ENCODE data around the gene TEC.

DNA sequence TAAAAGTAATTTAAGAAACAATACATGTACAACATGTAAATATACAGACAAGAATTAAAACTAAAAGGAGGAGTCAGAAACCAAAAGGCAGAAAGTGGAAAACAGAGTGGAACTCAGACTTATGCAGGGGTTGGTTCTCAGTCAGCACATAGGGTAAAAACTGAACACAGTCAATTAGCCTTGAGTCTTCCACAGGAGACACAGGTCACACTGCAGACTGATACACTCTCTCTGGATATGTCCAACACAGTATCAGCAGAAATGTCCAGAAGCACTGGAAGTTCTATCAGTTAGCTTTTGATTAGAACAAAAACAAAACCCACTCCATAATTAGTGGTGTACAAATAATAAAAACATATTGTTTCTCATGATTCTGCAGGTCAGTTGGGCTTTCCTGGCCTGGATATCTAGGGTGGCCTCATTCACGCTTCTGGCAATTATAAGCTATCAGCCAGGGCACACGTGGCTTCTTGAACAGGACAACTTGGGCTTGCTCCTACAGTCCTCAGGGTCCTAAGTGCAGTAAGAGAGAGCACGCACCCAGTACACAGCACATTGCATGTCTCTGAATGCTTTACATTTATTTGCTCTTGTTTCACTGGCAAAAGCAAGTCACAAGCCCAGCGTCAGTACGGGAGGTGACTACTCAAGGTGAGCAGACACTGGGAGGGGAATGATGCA lies 21.6 kb downstream of the TEC start:
- TF ChIP-seq, protein P1, sequence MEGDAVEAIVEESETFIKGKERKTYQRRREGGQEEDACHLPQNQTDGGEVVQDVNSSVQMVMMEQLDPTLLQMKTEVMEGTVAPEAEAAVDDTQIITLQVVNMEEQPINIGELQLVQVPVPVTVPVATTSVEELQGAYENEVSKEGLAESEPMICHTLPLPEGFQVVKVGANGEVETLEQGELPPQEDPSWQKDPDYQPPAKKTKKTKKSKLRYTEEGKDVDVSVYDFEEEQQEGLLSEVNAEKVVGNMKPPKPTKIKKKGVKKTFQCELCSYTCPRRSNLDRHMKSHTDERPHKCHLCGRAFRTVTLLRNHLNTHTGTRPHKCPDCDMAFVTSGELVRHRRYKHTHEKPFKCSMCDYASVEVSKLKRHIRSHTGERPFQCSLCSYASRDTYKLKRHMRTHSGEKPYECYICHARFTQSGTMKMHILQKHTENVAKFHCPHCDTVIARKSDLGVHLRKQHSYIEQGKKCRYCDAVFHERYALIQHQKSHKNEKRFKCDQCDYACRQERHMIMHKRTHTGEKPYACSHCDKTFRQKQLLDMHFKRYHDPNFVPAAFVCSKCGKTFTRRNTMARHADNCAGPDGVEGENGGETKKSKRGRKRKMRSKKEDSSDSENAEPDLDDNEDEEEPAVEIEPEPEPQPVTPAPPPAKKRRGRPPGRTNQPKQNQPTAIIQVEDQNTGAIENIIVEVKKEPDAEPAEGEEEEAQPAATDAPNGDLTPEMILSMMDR (IDR thresholded peaks at IDR 0.05) = no peak
- TF ChIP-seq POLR2A (IDR thresholded peaks at IDR 0.05) = no peak
